H1 (cell line): ENCODE results near the gene TRAPPC13. TPM values are rescaled to one million over a fixed set of nuclear protein-coding genes. Genes with fewer than 3 reads are reported as not detected.

ENCODE experiments used
- CBX5 ChIP-seq: fragments of 300-800, 300-1000 bp; sonication (generic); IDR thresholded peaks from 2 replicates; pipeline ENCODE4 v1.7.1; 2016; ENCODE audit warnings: antibody characterized with exemption, low read length, low read depth
- NANOG ChIP-seq: IDR thresholded peaks from 2 replicates; pipeline ENCODE4 v1.6.1; 2011; ENCODE audit warnings: low read length, low read depth, mild to moderate bottlenecking, inconsistent platforms; ENCODE audit not compliant: insufficient read depth, poor library complexity, severe bottlenecking
- TCF12 ChIP-seq: IDR thresholded peaks from 2 replicates; pipeline ENCODE4 v1.6.1; 2011; ENCODE audit warnings: low read depth, mild to moderate bottlenecking, low read length
- polyA plus RNA-seq, 7 experiments: library from polyadenylated mRNA; depleted of rRNA in 3 of 7; stranded (reverse) in 5 of 7; unstranded in 2 of 7; fragments of >200 nt in 5 of 7; fragments of 200-250 nt in 2 of 7; gene quantifications; 1 replicate in 5 of 7; 2 replicates in 1 of 7; 4 replicates in 1 of 7; pipeline versions ENCODE4 v1.2.1 to v1.2.3, GENCODE V29; 2011 to 2013; ENCODE audit warnings: missing spikeins in 2 of 7, mixed read lengths in 2 of 7
- total RNA-seq: library from RNA; stranded (reverse); fragmentation: NEBNext Ultra II Directional; extraction: Animal tissue kit (Norgen Biotek cat#: 25700); gene quantifications from 2 replicates; pipeline ENCODE4 v1.2.1, GENCODE V29; 2021
- TF ChIP-seq, protein P1 (sequence below), 3 experiments: IDR thresholded peaks; 1 replicate in 2 of 3; 2 replicates in 1 of 3; pipeline versions ENCODE4 v1.5.1 to v1.6.1; 2011; ENCODE audit warnings: low read length in 3 of 3, mild to moderate bottlenecking in 3 of 3, inconsistent platforms in 2 of 3, low read depth in 1 of 3, moderate library complexity in 1 of 3; ENCODE audit not compliant: insufficient read depth in 1 of 3; ENCODE audit errors: control extremely low read depth in 1 of 3

The TRAPPC13 gene
- total and polyA plus RNA-seq, 2 of the 8 experiments (the other 6 are each of a cell fraction or from before 2014, with no cell fraction given), result 6.3 to 16.8 TPM

DNA sequence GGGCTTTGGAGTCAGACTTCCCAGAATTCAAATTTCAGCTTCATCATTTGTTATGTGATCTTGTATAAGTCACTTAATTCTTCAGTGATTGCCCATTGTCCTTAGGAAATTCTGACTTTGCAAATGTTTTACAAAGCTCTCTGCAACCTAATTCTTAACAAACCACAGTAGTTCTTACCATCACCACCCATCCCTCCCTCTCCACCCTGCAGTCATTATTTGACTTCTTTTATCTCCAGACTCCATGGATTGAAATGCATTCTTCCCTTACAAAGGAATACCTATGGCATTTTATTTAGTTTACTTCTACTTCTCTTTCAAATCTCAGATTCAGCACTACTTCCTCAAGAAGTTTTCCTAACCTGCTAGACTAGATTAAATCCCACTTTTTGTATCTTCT lies 23.1 kb downstream of the TRAPPC13 start (continued):
- TF ChIP-seq, protein P1, sequence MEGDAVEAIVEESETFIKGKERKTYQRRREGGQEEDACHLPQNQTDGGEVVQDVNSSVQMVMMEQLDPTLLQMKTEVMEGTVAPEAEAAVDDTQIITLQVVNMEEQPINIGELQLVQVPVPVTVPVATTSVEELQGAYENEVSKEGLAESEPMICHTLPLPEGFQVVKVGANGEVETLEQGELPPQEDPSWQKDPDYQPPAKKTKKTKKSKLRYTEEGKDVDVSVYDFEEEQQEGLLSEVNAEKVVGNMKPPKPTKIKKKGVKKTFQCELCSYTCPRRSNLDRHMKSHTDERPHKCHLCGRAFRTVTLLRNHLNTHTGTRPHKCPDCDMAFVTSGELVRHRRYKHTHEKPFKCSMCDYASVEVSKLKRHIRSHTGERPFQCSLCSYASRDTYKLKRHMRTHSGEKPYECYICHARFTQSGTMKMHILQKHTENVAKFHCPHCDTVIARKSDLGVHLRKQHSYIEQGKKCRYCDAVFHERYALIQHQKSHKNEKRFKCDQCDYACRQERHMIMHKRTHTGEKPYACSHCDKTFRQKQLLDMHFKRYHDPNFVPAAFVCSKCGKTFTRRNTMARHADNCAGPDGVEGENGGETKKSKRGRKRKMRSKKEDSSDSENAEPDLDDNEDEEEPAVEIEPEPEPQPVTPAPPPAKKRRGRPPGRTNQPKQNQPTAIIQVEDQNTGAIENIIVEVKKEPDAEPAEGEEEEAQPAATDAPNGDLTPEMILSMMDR (IDR thresholded peaks at IDR 0.05; ENCODE audit: control extremely low read depth in 1 of 3, insufficient read depth in 1 of 3, low read depth in 1 of 3, low read length in 3 of 3), result no peak
- no peak for TF ChIP-seq CBX5
- no peak for TF ChIP-seq TCF12
- TF ChIP-seq NANOG, result no peak
- TF ChIP-seq, all 59 proteins: peak for 0
